Measurements from ENCODE around the gene HNRNPUL2.
A peak's percentile ranks its signal among the peaks of the same experiment; 100 is the strongest.

Gene HNRNPUL2

DNA sequence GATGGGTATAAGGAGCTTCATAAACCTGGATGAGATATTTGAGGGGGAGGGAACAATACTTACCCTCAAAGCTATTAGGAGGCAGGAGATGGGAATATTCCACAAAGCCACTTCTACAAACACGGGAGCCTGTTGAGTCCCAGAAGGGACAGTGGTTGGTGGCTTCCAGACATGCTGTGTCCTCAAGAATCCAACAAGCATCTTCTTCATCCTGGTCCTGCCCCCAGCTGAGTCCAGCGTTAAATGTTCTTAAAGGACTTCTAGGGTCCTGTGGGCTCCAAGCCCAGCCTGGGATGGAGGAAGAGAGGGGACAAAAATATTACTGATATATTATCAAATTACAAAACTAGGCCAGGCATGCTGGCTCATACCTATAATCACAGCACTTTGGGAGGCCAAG is 59.8 kb downstream of the HNRNPUL2 start:
- no peak for DNase-seq (ENCODE audit: low read depth in 2 of 2)

DNA sequence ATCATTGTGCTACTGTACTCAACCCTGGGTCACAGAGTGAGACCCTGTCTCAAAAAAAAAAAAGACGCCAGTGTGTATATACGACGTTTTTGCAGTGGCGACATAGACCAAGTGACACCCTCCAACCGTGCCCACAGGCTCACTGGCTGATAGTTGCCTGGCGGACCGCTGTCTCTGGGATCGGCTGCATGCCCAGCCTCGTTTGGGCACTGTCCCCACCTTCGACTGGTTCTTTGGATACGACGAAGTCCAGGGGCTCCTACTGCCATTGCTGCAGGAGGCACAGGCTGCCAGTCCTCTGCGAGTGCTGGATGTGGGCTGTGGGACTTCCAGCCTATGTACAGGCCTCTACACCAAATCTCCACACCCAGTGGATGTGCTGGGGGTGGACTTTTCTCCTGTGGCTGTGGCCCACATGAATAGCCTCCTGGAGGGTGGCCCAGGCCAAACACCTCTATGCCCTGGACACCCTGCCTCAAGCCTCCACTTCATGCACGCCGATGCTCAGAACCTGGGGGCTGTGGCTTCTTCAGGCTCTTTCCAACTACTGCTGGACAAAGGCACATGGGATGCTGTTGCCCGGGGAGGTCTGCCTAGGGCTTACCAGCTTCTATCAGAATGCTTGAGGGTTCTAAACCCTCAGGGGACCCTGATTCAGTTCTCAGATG is 60.9 kb downstream of the HNRNPUL2 start:
- no peak for DNase-seq (ENCODE audit: low read depth in 2 of 2)

DNA sequence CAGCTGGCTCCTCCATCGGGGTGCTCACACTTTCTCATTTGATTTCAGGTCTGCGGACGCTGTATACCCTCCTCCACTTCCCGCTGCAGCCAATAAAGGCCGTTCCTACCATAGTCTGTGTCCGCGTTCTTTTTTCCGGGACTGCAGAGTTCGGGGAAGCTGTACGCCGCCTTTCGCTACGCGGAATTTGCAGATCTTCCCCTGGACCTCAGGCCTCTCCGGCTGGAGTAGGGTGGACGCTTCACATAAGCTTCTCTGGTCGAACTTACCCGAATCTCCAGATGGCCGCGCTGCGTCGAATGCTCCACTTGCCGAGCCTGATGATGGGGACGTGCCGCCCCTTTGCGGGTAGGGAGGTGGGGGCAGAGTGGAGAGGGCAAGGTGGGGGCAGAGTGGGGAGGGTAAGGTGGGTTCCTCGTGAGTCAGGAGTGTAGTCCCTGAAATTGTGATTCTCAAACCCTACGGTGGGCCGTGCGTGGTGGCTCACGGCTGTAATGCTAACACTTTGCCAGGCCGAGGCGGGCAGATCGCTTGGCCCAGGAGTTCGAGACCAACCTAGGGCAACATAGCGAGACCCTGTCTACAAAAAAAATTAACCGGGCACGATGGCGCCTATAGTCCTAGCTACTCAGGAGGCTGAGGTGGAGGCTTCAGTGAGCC is 61.5 kb downstream of the HNRNPUL2 start:
- peak; percentile 32 to 40 for DNase-seq (ENCODE audit: low read depth in 2 of 2)

DNA sequence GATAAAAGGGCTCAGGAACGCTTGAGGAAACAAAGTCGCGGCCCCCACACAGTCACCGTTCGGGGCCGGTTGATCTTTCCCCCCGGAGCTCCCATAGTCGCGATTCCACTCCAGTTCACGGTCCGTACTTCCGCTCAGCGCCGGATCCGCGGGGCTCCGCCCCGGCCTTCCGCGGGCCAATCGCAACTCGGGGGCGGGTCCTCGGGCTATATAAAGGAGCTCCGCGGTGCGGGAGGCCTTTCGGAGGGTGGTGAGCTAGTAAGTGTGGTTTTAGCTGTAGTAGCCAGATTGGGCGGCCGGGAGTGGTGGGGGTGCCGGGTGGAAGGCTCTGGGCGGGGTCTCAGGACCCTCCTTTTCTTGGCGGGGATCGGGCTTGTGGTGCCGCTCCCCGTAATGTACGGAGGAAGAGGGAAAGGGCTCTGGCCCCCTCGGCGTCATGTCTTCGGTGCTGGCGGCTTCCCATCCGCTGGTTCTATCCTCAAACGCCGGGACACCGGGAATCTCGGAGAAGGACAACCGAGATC is 62.1 kb downstream of the HNRNPUL2 start, which contains the start of the genes C11orf98 and CSKMT:
Gene C11orf98 (minus strand): TSS at position 136 of the 524 bp plus-strand sequence. CDS start 41 bp downstream, at position 95.
Gene CSKMT (plus strand): TSS at position 238 of the 524 bp plus-strand sequence. CDS start 568 bp downstream, outside the sequence.
- peak; percentile 94 to 95 for DNase-seq (ENCODE audit: low read depth in 2 of 2)

DNA sequence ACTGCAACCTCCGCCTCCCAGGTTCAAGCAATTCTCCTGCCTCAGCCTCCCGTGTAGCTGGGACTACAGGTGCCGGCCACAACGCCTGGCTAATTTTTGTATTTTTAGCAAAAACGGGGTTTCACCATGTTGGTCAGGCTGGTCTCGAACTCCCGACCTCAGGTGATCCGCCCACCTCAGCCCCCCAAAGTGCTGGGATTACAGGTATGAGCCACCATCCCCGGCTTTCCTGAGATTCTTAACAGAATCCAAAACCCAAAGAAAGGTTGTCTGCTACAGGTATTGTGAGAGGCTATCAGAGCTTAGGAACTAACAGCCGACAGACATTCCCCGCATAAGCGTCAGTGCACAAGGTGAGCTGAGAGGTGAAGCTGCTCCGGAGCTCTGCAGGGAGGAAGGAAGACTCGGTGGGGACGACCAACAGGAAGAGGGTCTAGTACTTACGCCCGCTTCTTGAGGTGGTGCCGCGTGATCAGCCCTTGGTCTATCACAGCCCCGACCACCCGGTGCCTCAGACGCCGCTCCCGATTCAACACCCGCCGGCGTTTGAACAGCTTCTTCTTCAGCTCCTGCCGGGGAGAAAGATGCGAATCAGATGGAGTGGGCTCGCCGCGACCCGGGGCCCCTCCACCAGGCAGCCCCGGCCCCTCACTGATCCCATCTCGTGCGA is 62.7 kb downstream of the HNRNPUL2 start:
- no peak for DNase-seq (ENCODE audit: low read depth in 2 of 2)
